ENCODE data around the gene BUD23.

DNA sequence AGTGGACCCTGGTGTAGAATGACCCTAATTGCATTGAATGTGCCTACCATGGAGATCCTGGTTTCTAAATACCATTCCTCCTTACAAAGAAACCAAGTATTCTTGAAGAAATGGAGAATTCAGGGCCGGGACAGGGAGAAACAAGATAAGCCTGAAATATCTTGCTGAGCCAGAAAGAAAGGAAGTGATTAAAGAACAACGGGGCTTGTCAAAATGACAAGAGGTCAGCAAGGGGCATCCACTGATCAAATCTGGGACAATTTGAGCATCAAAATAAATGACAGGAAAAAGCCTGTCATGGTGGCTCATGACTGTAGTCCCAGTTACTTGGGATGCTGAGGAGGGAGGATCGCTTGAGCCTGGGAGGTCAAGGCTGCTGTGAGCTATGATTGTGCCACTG, 47.1 kb downstream of the BUD23 start:
- no peak for TF ChIP-seq POLR2A (IDR thresholded peaks at IDR 0.05; ENCODE audit: low read depth, low read length)
- TF ChIP-seq POLR2AphosphoS5 (IDR thresholded peaks at IDR 0.05; ENCODE audit: low read depth, low read length), result no peak
- no peak for TF ChIP-seq TAF1 (IDR thresholded peaks at IDR 0.05; ENCODE audit: borderline replicate concordance, low read depth, low read length)

Measured in GM12892 (cell line).